HUES48 (cell line): ENCODE data around the gene PANK1.
"Not testable (repeated sequence)": the region's sequence is repeated elsewhere in the genome, so short reads cannot be mapped to it uniquely, and the experiment has no call there.

ENCODE experiments used
- H3K27ac ChIP-seq: one replicate; pipeline ENCODE4 v1.7.0; 2013; ENCODE audit warnings: low read depth, low read length, inconsistent platforms
- H3K27me3 ChIP-seq: 2 replicates; pipeline ENCODE4 v1.6.1; 2013; ENCODE audit warnings: mild to moderate bottlenecking, low read length; ENCODE audit not compliant: control insufficient read depth, insufficient read depth
- H3K36me3 ChIP-seq: 2 replicates; pipeline ENCODE4 v1.6.1; 2013; ENCODE audit warnings: low read length; ENCODE audit not compliant: control insufficient read depth, insufficient read depth
- H3K4me1 ChIP-seq: 2 replicates; pipeline ENCODE4 v1.6.1; 2013; ENCODE audit warnings: mild to moderate bottlenecking, low read length; ENCODE audit not compliant: control insufficient read depth, insufficient read depth
- H3K4me3 ChIP-seq: 2 replicates; pipeline ENCODE4 v1.5.1; 2013; ENCODE audit warnings: mild to moderate bottlenecking, low read depth, low read length
- H3K9ac ChIP-seq: 2 replicates; pipeline ENCODE4 v1.6.1; 2013; ENCODE audit warnings: mild to moderate bottlenecking, low read depth, low read length, moderate library complexity
- H3K9me3 ChIP-seq: 2 replicates; pipeline ENCODE4 v1.6.1; 2013; ENCODE audit warnings: low read length; ENCODE audit not compliant: control insufficient read depth, insufficient read depth

Gene PANK1

GRCh38 chr10:89553064-89553734 is 91.8 kb downstream of the PANK1 start:
- Histone ChIP-seq H3K4me3 (no peak overlapping the region), H3K36me3 (no peaks in the 10 kb centered on the region), H3K9me3 (no peaks in the 10 kb centered on the region), H3K9ac (no peak overlapping the region), H3K4me1 (no peaks in the 10 kb centered on the region), H3K27ac (no peak overlapping the region), H3K27me3 (no peaks in the 10 kb centered on the region)

GRCh38 chr10:89552213-89552612 is 92.8 kb downstream of the PANK1 start:
- Histone ChIP-seq H3K27me3 (no peaks in the 10 kb centered on the region), H3K4me3 (no peak overlapping the region), H3K4me1 (no peaks in the 10 kb centered on the region), H3K9me3 (no peaks in the 10 kb centered on the region), H3K9ac (no peak overlapping the region), H3K36me3 (no peaks in the 10 kb centered on the region), H3K27ac (no peak overlapping the region)

- Histone ChIP-seq H3K27me3 (no peaks in the 10 kb centered on the region), H3K9ac (no peak overlapping the region), H3K4me1 (no peaks in the 10 kb centered on the region), H3K9me3 (no peaks in the 10 kb centered on the region), H3K4me3 (no peak overlapping the region), H3K27ac (no peak overlapping the region), H3K36me3 (no peaks in the 10 kb centered on the region)
Observed at GRCh38 chr10:89550509-89550908, 94.5 kb downstream of the PANK1 start.

GRCh38 chr10:89549510-89549909 is 95.5 kb downstream of the PANK1 start:
- H3K36me3 ChIP-seq = no peaks in the 10 kb centered on the region
- no peak overlapping the region for H3K9ac ChIP-seq
- H3K27ac ChIP-seq = no peak overlapping the region
- no peak overlapping the region for H3K4me3 ChIP-seq
- H3K4me1 ChIP-seq = no peaks in the 10 kb centered on the region
- H3K9me3 ChIP-seq = no peaks in the 10 kb centered on the region
- no peaks in the 10 kb centered on the region for H3K27me3 ChIP-seq

GRCh38 chr10:89548673-89549072 is 96.4 kb downstream of the PANK1 start:
- no peaks in the 10 kb centered on the region for H3K4me1 ChIP-seq
- no peak overlapping the region for H3K9ac ChIP-seq
- H3K27ac ChIP-seq = no peak overlapping the region
- H3K36me3 ChIP-seq = no peaks in the 10 kb centered on the region
- H3K9me3 ChIP-seq = no peaks in the 10 kb centered on the region
- no peaks in the 10 kb centered on the region for H3K27me3 ChIP-seq
- H3K4me3 ChIP-seq = no peak overlapping the region

GRCh38 chr10:89547853-89548513 is 97.1 kb downstream of the PANK1 start:
- Histone ChIP-seq H3K27me3 (no peaks in the 10 kb centered on the region), H3K4me3 (no peak overlapping the region), H3K9me3 (no peaks in the 10 kb centered on the region), H3K27ac (no peak overlapping the region), H3K9ac (no peak overlapping the region), H3K4me1 (no peaks in the 10 kb centered on the region), H3K36me3 (no peaks in the 10 kb centered on the region)

- not testable (repeated sequence) for H3K4me3 ChIP-seq, H3K4me1 ChIP-seq, H3K36me3 ChIP-seq, H3K9me3 ChIP-seq, H3K27ac ChIP-seq, H3K9ac ChIP-seq, H3K27me3 ChIP-seq
Observed at GRCh38 chr10:89546651-89547050, 98.4 kb downstream of the PANK1 start.

- Histone ChIP-seq H3K27ac (no peak overlapping the region), H3K9me3 (no peaks in the 10 kb centered on the region), H3K4me1 (no peaks in the 10 kb centered on the region)
Observed at GRCh38 chr10:89543841-89544240, 101.2 kb downstream of the PANK1 start.

GRCh38 chr10:89540420-89540949 is 104.6 kb downstream of the PANK1 start:
- Histone ChIP-seq H3K27me3 (peaks cover 9% of the 10 kb centered on the region), H3K36me3 (no peaks in the 10 kb centered on the region), H3K9ac (no peak overlapping the region), H3K4me1 (peaks cover 15% of the 10 kb centered on the region), H3K27ac (no peak overlapping the region), H3K9me3 (no peaks in the 10 kb centered on the region), H3K4me3 (no peak overlapping the region)

More at GRCh38 chr10:89543841-89544240, 101.2 kb downstream of the PANK1 start:
- Histone ChIP-seq H3K9ac (no peak overlapping the region), H3K36me3 (no peaks in the 10 kb centered on the region), H3K27me3 (no peaks in the 10 kb centered on the region), H3K4me3 (no peak overlapping the region)

GRCh38 chr10:89537364-89537763 is 107.7 kb downstream of the PANK1 start:
- H3K4me1 ChIP-seq = peaks cover 31% of the 10 kb centered on the region
- no peaks in the 10 kb centered on the region for H3K36me3 ChIP-seq
- no peak overlapping the region for H3K4me3 ChIP-seq
- no peak overlapping the region for H3K27ac ChIP-seq
- no peak overlapping the region for H3K9ac ChIP-seq
- peaks cover 20% of the 10 kb centered on the region for H3K27me3 ChIP-seq
- H3K9me3 ChIP-seq = no peaks in the 10 kb centered on the region

- Histone ChIP-seq H3K9me3 (no peaks in the 10 kb centered on the region), H3K9ac (0 out of 2 replicates have a peak overlapping the region, but pooled peaks have one; percentile 40), H3K4me3 (peak overlapping the region; percentile 42)
Observed at GRCh38 chr10:89536013-89536354, 109.1 kb downstream of the PANK1 start.

More at GRCh38 chr10:89536013-89536354, 109.1 kb downstream of the PANK1 start:
- peaks cover 31% of the 10 kb centered on the region for H3K4me1 ChIP-seq
- H3K27ac ChIP-seq = peak overlapping the region; percentile 49
- peaks cover 20% of the 10 kb centered on the region for H3K27me3 ChIP-seq
- no peaks in the 10 kb centered on the region for H3K36me3 ChIP-seq
